HepG2 (cell line): ENCODE results near the gene SART1. TPM values are rescaled to one million over a fixed set of nuclear protein-coding genes. Genes with fewer than 3 reads are reported as not detected.
A peak's percentile ranks its signal among the peaks of the same experiment; 100 is the strongest.

Source experiments
- AGO2 ChIP-seq: fragments of 200-400 bp; formaldehyde crosslinking; optimal IDR thresholded peaks from 2 replicates; pipeline ENCODE3; 2017; ENCODE audit warnings: mild to moderate bottlenecking, low read depth, low read length, moderate library complexity
- ARID2 ChIP-seq: sonication (generic); formaldehyde crosslinking; IDR thresholded peaks from 2 replicates; pipeline ENCODE4 v1.8.1; 2022; ENCODE audit warnings: mild to moderate bottlenecking, missing genetic modification reagents, borderline replicate concordance
- KLF6 ChIP-seq: IDR thresholded peaks from 2 replicates; pipeline ENCODE4 v1.8.0; 2016; ENCODE audit warnings: missing biosample characterization, missing genetic modification reagents
- RFX5 ChIP-seq: IDR thresholded peaks from 2 replicates; pipeline ENCODE4 v1.6.1; 2011; ENCODE audit warnings: low read depth, low read length, improper control_type of control experiment
- SALL2 ChIP-seq: sonication (generic); formaldehyde crosslinking; IDR thresholded peaks from 2 replicates; pipeline ENCODE4 v1.8.1; 2023; ENCODE audit warnings: mild to moderate bottlenecking, missing genetic modification reagents, inconsistent platforms
- ZBTB20 ChIP-seq: sonication (generic); formaldehyde crosslinking; IDR thresholded peaks from 2 replicates; pipeline ENCODE4 v1.8.1; 2023; ENCODE audit warnings: missing genetic modification reagents, low read depth, mild to moderate bottlenecking, borderline replicate concordance
- ZKSCAN5 ChIP-seq: sonication (generic); formaldehyde crosslinking; IDR thresholded peaks from 2 replicates; pipeline ENCODE4 v1.5.1; 2020; ENCODE audit warnings: mild to moderate bottlenecking, missing genetic modification reagents
- ZNF10 ChIP-seq: sonication (generic); formaldehyde crosslinking; IDR thresholded peaks from 2 replicates; pipeline ENCODE4 v1.4.0; 2020; ENCODE audit warnings: mild to moderate bottlenecking, low read depth, missing genetic modification reagents, borderline replicate concordance
- ZNF143 ChIP-seq: sonication (generic); formaldehyde crosslinking; IDR thresholded peaks from 2 replicates; pipeline ENCODE4 v1.4.0; 2020; ENCODE audit warnings: missing genetic modification reagents
- ZNF549 ChIP-seq: sonication (generic); formaldehyde crosslinking; IDR thresholded peaks from 2 replicates; pipeline ENCODE4 v1.5.0; 2020; ENCODE audit warnings: missing genetic modification reagents
- ZNF747 ChIP-seq: sonication (generic); formaldehyde crosslinking; IDR thresholded peaks from 2 replicates; pipeline ENCODE4 v1.8.1; 2023; ENCODE audit warnings: missing genetic modification reagents, mild to moderate bottlenecking, borderline replicate concordance
- ZNF780A ChIP-seq: sonication (generic); formaldehyde crosslinking; IDR thresholded peaks from 2 replicates; pipeline ENCODE4 v1.8.0; 2022; ENCODE audit warnings: mild to moderate bottlenecking, missing genetic modification reagents, moderate library complexity
- polyA plus RNA-seq, 8 experiments: library from polyadenylated mRNA; depleted of rRNA in 3 of 8; stranded (reverse) in 7 of 8; unstranded in 1 of 8; fragments of >200 nt; fragmentation: Illumina TruSeq in 4 of 8; extraction: Trizol in 4 of 8; gene quantifications; 2 replicates each; pipeline versions ENCODE4 v1.2.1 to v1.2.3, GENCODE V29; 2011 to 2016; ENCODE audit warnings: low read depth in 4 of 8, missing spikeins in 1 of 8, mixed read lengths in 1 of 8; ENCODE audit not compliant: insufficient read depth in 1 of 8
- total RNA-seq, 5 experiments: library from RNA; depleted of rRNA; stranded (reverse); fragments of >200 nt; fragmentation: Illumina TruSeq; extraction: Trizol; gene quantifications; 2 replicates each; pipeline ENCODE4 v1.2.3, GENCODE V29; 2016; ENCODE audit warnings: low read depth in 1 of 5
- TF ChIP-seq, protein P1 (sequence below): sonication (generic); formaldehyde crosslinking; IDR thresholded peaks from 2 replicates; pipeline ENCODE4 v1.4.0; 2020; ENCODE audit warnings: missing genetic modification reagents
- TF ChIP-seq, protein P2 (sequence below): sonication (generic); formaldehyde crosslinking; IDR thresholded peaks from 2 replicates; pipeline ENCODE4 v1.8.1; 2023; ENCODE audit warnings: mild to moderate bottlenecking, missing genetic modification reagents, borderline replicate concordance
- TF ChIP-seq, protein P3 (sequence below): sonication (generic); formaldehyde crosslinking; IDR thresholded peaks from 2 replicates; pipeline ENCODE4 v1.5.0; 2020; ENCODE audit warnings: missing genetic modification reagents
- TF ChIP-seq, protein P4 (sequence below): sonication (generic); formaldehyde crosslinking; IDR thresholded peaks from 2 replicates; pipeline ENCODE4 v1.5.0; 2020; ENCODE audit warnings: mild to moderate bottlenecking, missing genetic modification reagents, borderline replicate concordance
- TF ChIP-seq, protein P5 (sequence below): sonication (generic); formaldehyde crosslinking; IDR thresholded peaks from 2 replicates; pipeline ENCODE4 v1.8.0; 2022; ENCODE audit warnings: mild to moderate bottlenecking, missing genetic modification reagents, borderline replicate concordance

SART1 gene
- total and polyA plus RNA-seq, 2 of the 13 experiments (the other 11 are each of a cell fraction or from before 2014, with no cell fraction given): 11.3 to 22.5 TPM

DNA sequence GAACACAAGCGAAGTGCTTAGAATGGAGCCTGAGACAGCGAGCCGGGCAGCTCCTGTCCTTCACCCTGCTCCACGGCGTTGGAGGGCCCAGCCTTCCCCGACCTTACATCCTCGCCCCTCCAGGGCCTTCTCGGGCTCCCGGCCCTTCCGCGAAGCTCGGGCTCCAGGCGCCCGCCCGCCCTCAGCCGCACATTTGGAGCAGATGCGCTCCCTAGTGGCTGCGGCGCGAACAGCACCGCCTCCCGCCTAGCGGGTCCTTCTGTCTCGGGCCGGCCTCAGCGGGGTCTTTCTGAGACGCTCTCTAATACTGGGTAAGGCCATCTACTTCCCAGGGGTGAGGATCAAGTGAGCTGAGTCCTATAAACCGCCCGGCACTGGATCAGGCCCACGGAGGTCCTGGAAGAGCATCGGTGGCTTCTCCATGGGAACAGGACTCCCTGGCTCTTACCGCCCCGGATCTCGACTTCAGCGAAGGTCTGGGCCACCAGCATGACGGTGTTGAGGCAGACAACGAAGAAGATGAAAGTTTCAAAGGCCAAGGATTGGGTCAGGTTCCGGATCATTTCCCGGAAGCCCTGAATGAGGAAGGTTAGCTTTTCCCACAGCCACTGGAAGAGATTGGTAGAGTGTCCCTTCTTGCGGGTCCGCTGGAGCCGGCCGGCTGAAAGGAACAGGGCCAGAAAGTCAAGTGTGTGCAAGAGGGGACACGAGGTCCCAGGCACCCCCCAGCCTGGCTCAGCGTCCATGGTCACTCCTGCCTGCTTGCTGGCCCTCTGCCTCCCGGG is 61.1 kb downstream of the SART1 start (continued):
- TF ChIP-seq, protein P1, sequence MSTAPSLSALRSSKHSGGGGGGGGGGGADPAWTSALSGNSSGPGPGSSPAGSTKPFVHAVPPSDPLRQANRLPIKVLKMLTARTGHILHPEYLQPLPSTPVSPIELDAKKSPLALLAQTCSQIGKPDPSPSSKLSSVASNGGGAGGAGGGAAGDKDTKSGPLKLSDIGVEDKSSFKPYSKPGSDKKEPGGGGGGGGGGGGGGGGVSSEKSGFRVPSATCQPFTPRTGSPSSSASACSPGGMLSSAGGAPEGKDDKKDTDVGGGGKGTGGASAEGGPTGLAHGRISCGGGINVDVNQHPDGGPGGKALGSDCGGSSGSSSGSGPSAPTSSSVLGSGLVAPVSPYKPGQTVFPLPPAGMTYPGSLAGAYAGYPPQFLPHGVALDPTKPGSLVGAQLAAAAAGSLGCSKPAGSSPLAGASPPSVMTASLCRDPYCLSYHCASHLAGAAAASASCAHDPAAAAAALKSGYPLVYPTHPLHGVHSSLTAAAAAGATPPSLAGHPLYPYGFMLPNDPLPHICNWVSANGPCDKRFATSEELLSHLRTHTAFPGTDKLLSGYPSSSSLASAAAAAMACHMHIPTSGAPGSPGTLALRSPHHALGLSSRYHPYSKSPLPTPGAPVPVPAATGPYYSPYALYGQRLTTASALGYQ (CRISPR knock-in tag): no peak
- TF ChIP-seq ZNF780A (no peak), ZNF549 (CRISPR knock-in tag) (no peak), SALL2 (CRISPR knock-in tag) (0 out of 2 replicates have a peak, but pooled peaks have one; percentile 64), ZNF747 (CRISPR knock-in tag) (no peak), ZNF10 (no peak), ZBTB20 (CRISPR knock-in tag) (no peak), AGO2 (no peak), ZKSCAN5 (CRISPR knock-in tag) (no peak), RFX5 (no peak), ZNF143 (CRISPR knock-in tag) (no peak), KLF6 (no peak), ARID2 (CRISPR knock-in tag) (no peak)
- TF ChIP-seq, protein P2, sequence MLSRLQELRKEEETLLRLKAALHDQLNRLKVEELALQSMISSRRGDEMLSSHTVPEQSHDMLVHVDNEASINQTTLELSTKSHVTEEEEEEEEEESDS (CRISPR knock-in tag): no peak
- TF ChIP-seq, protein P3, sequence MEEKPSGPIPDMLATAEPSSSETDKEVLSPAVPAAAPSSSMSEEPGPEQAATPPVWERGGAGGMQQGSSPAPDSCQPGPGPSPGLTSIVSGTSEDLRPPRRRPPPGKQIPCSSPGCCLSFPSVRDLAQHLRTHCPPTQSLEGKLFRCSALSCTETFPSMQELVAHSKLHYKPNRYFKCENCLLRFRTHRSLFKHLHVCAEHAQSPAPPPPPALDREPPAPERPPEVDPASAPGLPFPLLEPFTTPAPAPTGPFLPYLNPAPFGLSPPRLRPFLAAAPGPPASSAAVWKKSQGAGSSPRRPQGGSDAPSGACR: no peak
- TF ChIP-seq, protein P4, sequence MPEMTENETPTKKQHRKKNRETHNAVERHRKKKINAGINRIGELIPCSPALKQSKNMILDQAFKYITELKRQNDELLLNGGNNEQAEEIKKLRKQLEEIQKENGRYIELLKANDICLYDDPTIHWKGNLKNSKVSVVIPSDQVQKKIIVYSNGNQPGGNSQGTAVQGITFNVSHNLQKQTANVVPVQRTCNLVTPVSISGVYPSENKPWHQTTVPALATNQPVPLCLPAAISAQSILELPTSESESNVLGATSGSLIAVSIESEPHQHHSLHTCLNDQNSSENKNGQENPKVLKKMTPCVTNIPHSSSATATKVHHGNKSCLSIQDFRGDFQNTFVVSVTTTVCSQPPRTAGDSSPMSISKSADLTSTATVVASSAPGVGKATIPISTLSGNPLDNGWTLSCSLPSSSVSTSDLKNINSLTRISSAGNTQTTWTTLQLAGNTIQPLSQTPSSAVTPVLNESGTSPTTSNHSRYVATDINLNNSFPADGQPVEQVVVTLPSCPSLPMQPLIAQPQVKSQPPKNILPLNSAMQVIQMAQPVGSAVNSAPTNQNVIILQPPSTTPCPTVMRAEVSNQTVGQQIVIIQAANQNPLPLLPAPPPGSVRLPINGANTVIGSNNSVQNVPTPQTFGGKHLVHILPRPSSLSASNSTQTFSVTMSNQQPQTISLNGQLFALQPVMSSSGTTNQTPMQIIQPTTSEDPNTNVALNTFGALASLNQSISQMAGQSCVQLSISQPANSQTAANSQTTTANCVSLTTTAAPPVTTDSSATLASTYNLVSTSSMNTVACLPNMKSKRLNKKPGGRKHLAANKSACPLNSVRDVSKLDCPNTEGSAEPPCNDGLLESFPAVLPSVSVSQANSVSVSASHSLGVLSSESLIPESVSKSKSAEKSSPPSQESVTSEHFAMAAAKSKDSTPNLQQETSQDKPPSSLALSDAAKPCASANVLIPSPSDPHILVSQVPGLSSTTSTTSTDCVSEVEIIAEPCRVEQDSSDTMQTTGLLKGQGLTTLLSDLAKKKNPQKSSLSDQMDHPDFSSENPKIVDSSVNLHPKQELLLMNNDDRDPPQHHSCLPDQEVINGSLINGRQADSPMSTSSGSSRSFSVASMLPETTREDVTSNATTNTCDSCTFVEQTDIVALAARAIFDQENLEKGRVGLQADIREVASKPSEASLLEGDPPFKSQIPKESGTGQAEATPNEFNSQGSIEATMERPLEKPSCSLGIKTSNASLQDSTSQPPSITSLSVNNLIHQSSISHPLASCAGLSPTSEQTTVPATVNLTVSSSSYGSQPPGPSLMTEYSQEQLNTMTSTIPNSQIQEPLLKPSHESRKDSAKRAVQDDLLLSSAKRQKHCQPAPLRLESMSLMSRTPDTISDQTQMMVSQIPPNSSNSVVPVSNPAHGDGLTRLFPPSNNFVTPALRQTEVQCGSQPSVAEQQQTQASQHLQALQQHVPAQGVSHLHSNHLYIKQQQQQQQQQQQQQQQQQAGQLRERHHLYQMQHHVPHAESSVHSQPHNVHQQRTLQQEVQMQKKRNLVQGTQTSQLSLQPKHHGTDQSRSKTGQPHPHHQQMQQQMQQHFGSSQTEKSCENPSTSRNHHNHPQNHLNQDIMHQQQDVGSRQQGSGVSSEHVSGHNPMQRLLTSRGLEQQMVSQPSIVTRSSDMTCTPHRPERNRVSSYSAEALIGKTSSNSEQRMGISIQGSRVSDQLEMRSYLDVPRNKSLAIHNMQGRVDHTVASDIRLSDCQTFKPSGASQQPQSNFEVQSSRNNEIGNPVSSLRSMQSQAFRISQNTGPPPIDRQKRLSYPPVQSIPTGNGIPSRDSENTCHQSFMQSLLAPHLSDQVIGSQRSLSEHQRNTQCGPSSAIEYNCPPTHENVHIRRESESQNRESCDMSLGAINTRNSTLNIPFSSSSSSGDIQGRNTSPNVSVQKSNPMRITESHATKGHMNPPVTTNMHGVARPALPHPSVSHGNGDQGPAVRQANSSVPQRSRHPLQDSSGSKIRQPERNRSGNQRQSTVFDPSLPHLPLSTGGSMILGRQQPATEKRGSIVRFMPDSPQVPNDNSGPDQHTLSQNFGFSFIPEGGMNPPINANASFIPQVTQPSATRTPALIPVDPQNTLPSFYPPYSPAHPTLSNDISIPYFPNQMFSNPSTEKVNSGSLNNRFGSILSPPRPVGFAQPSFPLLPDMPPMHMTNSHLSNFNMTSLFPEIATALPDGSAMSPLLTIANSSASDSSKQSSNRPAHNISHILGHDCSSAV (CRISPR knock-in tag): no peak
- TF ChIP-seq, protein P5, sequence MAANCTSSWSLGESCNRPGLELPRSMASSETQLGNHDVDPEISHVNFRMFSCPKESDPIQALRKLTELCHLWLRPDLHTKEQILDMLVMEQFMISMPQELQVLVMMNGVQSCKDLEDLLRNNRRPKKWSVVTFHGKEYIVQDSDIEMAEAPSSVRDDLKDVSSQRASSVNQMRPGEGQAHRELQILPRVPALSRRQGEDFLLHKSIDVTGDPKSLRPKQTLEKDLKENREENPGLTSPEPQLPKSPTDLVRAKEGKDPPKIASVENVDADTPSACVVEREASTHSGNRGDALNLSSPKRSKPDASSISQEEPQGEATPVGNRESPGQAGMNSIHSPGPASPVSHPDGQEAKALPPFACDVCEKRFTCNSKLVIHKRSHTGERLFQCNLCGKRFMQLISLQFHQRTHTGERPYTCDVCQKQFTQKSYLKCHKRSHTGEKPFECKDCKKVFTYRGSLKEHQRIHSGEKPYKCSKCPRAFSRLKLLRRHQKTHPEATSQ: no peak
